Left ventricle myocardium inferior (tissue), 1 donor: ENCODE measurements around the gene LHFPL6. TPM values are rescaled to one million over a fixed set of nuclear protein-coding genes. Genes with fewer than 3 reads are reported as not detected.

Source experiments
- DNase-seq: peaks from one replicate; pipeline ENCODE4 v3.0.0-alpha.2; 2020
- H3K27ac ChIP-seq: fragments of 200-600 bp; replicated peaks from 2 replicates; pipeline ENCODE4 v1.8.0; 2021
- H3K27me3 ChIP-seq: fragments of 200-600 bp; 2 replicates; pipeline ENCODE4 v1.8.0; 2021; ENCODE audit warnings: low read depth
- H3K36me3 ChIP-seq: fragments of 200-600 bp; 2 replicates; pipeline ENCODE4 v1.8.0; 2021
- H3K4me1 ChIP-seq: fragments of 200-600 bp; 2 replicates; pipeline ENCODE4 v1.8.0; 2021
- H3K4me3 ChIP-seq: fragments of 200-600 bp; 2 replicates; pipeline ENCODE4 v1.8.0; 2021; ENCODE audit warnings: mild to moderate bottlenecking, moderate library complexity
- H3K9me3 ChIP-seq: fragments of 200-600 bp; replicated peaks from 2 replicates; pipeline ENCODE4 v1.8.0; 2021
- intact Hi-C: fragments of 100-400 bp; cut with micrococcal nuclease; formaldehyde crosslinking; loops from one replicate; pipeline ENCODE4 v1.11.0; 2022
- total RNA-seq: library from RNA; stranded (reverse); fragmentation: NEBNext Ultra II Directional; extraction: Animal tissue kit (Norgen Biotek cat#: 25700); gene quantifications from one replicate; pipeline ENCODE4 v1.2.1, GENCODE V29; 2021
- TF ChIP-seq, protein P1 (sequence below): fragments of 200-600 bp; IDR thresholded peaks from 2 replicates; pipeline ENCODE4 v1.8.0; 2021; ENCODE audit warnings: antibody characterized with exemption, mild to moderate bottlenecking, borderline replicate concordance
- donor health status: DM: no; HTN: yes; CAD: no; lungs with severe emphysema.

Gene LHFPL6
- total RNA-seq, 1 donor from 2014 or later = 51.4 TPM

- Histone ChIP-seq H3K4me1 (peaks cover 79% of the 10 kb centered on the region), H3K27ac (no peak overlapping the region), H3K4me3 (no peak overlapping the region), H3K27me3 (no peaks in the 10 kb centered on the region), H3K36me3 (peaks cover 7% of the 10 kb centered on the region), H3K9me3 (no peaks in the 10 kb centered on the region)
- intact Hi-C loops = no loop called here
- no peak for DNase-seq
- TF ChIP-seq, protein P1, sequence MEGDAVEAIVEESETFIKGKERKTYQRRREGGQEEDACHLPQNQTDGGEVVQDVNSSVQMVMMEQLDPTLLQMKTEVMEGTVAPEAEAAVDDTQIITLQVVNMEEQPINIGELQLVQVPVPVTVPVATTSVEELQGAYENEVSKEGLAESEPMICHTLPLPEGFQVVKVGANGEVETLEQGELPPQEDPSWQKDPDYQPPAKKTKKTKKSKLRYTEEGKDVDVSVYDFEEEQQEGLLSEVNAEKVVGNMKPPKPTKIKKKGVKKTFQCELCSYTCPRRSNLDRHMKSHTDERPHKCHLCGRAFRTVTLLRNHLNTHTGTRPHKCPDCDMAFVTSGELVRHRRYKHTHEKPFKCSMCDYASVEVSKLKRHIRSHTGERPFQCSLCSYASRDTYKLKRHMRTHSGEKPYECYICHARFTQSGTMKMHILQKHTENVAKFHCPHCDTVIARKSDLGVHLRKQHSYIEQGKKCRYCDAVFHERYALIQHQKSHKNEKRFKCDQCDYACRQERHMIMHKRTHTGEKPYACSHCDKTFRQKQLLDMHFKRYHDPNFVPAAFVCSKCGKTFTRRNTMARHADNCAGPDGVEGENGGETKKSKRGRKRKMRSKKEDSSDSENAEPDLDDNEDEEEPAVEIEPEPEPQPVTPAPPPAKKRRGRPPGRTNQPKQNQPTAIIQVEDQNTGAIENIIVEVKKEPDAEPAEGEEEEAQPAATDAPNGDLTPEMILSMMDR = no peak
Measured at GRCh38 chr13:39557285-39557955, 45.6 kb downstream of the LHFPL6 start.

- intact Hi-C loops = no loop called here
- Histone ChIP-seq H3K4me3 (no peak overlapping the region), H3K27me3 (no peaks in the 10 kb centered on the region), H3K27ac (no peak overlapping the region), H3K36me3 (peaks cover 7% of the 10 kb centered on the region), H3K4me1 (peaks cover 76% of the 10 kb centered on the region), H3K9me3 (no peaks in the 10 kb centered on the region)
- TF ChIP-seq, protein P1 = no peak
- no peak for DNase-seq
Measured at GRCh38 chr13:39556866-39557265, 46.1 kb downstream of the LHFPL6 start.

GRCh38 chr13:39554371-39554770, 48.6 kb downstream of the LHFPL6 start:
- H3K27ac ChIP-seq = no peak overlapping the region
- TF ChIP-seq, protein P1 = no peak
- H3K27me3 ChIP-seq = no peaks in the 10 kb centered on the region
- no peak for DNase-seq
- H3K4me3 ChIP-seq = no peak overlapping the region
- peaks cover 12% of the 10 kb centered on the region for H3K36me3 ChIP-seq
- peaks cover 65% of the 10 kb centered on the region for H3K4me1 ChIP-seq
- intact Hi-C loops = no loop called here
- no peaks in the 10 kb centered on the region for H3K9me3 ChIP-seq

DNA sequence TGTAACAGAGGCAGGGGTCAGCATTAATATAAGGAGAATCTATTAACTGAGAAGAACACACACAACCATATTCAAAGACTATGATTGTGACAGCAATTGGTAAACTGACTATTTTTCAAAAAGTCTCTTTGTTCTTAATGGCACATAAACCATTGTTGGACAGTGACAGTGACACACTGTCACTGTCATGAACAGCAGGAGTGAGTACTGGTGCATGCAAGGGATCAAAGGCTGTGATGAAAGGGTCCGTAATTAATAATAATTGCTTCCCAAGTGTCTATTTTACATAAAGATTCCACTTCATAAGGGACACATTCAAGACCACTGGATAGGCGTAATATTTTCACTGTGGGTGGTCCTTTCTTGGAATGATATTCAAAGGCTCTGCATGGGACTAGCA, 50.7 kb downstream of the LHFPL6 start:
- H3K4me3 ChIP-seq = no peak overlapping the region
- no peak overlapping the region for H3K27ac ChIP-seq
- DNase-seq = no peak
- TF ChIP-seq, protein P1 = no peak
- no peaks in the 10 kb centered on the region for H3K9me3 ChIP-seq
- intact Hi-C loops = no loop called here
- no peaks in the 10 kb centered on the region for H3K27me3 ChIP-seq
- H3K4me1 ChIP-seq = peaks cover 67% of the 10 kb centered on the region
- peaks cover 7% of the 10 kb centered on the region for H3K36me3 ChIP-seq

DNA sequence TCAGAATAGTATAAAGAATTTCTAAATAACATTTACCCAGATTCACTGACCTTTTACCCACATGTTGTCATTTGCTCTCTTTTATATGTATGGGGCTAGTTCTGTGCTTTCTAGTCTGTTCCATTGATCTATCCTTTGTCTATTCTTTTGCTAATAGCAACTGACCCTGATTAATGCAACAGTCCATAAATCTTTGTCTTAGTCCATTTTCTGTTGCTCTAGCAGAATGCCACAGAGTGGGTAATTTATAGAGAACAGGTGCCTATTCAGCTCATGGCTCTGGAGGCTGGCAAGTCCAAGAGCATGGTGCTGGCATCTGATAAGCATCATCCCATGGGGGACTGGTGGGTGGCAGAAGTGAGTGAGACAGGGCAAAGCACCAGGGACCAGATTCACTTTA, 52.1 kb downstream of the LHFPL6 start:
- intact Hi-C loops = no loop called here
- TF ChIP-seq, protein P1 = no peak
- no peaks in the 10 kb centered on the region for H3K27me3 ChIP-seq
- H3K4me3 ChIP-seq = no peak overlapping the region
- no peak for DNase-seq
- no peak overlapping the region for H3K27ac ChIP-seq
- peaks cover 5% of the 10 kb centered on the region for H3K36me3 ChIP-seq
- H3K9me3 ChIP-seq = no peaks in the 10 kb centered on the region
- peaks cover 67% of the 10 kb centered on the region for H3K4me1 ChIP-seq
